Amniotic stem cell (primary cell): ENCODE results near the gene SBF2.
"Not testable (repeated sequence)": the region's sequence is repeated elsewhere in the genome, so short reads cannot be mapped to it uniquely, and the experiment has no call there.

Source experiments
- DNase-seq: peaks from one replicate; lab custom pipeline; 2025; lab: John Stamatoyannopoulos, UW

Gene SBF2

DNA sequence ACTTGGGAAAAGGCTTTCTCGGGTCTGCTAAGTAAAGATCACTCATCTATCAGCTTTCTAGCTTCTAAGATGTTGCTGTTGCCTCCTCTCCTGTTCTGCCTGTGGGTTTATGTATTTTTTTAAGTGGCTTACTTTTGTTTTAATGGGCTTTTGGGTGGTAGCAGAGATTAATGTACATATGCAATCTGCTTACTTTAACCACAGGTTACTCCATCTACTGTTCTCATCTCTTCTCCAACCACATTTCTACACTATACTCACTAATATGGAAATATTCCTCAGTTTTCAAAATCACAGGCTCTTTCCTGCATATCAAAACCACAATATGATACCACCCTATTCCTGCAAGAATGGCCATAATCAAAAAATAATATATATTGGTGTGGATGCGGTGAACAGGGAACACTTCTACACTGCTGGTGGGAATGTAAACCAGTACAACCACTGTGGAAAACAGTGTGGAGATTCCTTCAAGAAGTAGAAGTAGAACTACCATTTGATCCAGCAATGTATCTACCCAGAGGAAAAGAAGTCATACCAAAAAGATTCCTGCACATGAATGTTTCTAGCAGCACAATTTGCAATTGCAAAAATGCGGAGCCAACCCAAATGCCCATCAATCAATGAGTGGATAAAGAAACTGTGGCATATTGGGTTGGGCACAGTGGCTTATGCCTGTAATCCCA is 341.4 kb downstream of the SBF2 start:
- no peak for DNase-seq

DNA sequence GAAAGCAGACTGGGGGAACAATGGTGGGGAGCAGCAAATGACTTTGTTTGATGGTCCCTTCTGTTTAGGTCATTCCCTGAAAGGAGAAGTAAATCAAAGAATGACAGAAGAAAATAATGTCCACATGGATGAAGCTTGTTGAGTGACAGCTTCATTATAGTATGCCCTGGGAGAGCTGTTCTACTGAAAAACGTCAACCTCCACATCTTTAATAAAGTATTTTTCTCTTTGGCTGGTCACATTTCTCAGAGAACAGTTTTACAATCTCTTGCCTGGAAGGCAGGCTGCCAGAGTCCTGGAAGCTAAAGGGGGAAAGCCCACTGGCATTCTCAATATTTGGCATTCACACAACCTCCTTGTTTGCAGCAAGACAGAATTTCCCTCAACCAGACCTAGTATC is 342.2 kb downstream of the SBF2 start:
- no peak for DNase-seq

- DNase-seq = no peak
Measured at GRCh38 chr11:9950462-9950861, 343.6 kb downstream of the SBF2 start.

DNA sequence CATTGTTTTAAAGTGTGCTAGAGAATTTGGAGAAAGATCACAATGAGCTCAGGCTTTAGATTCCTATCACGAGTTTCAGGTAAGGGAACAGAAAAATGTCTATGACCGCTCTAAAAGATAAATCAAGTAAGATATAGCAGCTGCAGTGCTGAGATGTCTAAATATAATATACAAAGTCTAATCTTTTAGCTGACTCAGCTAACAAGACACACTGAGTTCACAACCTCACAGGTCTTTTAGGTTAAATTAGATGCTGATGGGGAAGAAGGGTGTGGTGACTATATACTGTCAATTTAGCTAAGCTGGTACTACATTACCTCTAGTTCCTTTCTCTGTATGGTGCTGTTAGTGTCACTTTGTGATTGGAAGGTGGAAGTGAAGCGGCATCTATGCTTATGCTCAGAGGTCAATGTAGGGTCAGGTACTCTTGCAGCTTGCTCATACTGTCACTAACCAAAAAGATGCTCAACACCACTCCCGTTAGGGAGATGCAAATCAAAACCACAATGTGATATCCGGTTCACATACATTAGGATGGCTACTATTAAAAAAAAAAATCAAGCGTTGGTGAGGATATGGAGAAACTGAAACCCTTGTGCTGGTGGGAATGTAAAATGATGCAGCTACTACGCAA is 346.7 kb downstream of the SBF2 start:
- no peak for DNase-seq

DNA sequence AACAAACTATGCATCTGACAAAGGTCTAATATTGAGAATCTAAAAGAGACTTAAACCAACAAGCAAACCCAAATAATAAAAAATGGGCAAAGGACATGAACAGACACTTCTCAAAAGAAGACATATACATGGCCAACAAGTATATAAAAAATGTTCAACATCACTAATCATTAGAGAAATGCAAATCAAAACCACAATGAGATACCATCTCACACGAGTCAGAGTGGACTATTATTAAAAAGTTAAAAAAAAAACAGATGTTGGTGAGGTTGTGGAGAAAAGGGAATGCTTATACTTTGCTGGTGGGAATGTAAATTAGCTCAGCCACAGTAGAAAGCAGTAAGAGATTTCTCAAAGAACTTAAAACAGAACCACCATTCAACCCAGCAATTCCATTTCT is 348.3 kb downstream of the SBF2 start:
- not testable (repeated sequence) for DNase-seq

GRCh38 chr11:9943386-9944110 is 350.5 kb downstream of the SBF2 start:
- no peak for DNase-seq

GRCh38 chr11:9941991-9942390 is 352.0 kb downstream of the SBF2 start:
- no peak for DNase-seq

DNA sequence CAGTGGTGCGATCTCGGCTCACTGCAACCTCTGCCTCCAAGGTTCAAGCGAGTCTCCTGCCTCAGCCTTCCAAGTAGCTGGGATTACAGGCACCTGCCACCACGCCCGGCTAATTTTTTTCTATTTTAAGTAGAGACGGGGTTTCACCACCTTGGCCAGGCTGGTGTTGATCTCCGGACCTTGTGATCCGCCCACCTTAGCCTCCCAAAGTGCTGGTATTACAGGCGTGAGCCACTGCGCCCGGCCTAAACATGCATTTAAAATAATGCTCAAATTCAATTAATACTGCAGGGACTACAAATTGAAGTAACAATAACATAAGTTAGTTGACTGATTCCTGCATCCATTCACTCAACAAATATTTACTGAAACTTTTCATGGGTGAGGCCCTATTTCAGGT is 354.9 kb downstream of the SBF2 start:
- DNase-seq = not testable (repeated sequence)

DNA sequence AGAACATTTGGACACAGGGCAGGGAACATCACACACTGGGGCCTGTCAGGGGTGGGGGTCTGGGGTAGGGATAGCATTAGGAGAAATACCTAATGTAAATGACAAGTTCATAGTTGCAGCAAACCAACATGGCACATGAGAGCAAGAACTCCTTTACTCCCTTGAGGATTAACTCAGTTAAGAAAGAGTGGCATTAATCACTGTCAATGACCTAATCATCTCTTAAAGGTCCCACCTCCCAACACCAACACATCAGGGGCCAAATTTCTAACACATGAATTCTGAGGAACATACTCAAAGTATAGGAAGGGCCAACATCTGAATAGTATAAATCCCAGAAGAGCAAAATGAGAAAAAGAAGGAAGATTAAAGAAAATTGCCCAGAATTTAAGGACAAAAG is 357.3 kb downstream of the SBF2 start:
- DNase-seq = no peak

DNA sequence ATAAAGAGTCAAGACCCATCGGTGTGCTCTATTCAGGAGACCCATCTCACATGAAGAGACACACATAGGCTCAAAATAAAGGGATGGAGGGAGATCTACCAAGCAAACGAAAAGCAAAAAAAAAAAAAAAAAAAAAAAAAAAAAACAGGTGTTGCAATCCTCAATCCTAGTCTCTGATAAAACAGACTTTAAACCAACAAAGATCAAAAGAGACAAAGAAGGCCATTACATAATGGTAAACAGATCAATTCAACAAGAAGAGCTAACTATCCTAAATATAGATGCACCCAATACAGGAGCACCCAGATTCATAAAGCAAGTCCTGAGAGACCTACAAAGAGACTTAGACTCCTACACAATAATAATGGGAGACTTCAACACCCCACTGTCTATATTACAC is 361.2 kb downstream of the SBF2 start:
- not testable (repeated sequence) for DNase-seq

GRCh38 chr11:9930562-9931331 is 363.3 kb downstream of the SBF2 start:
- DNase-seq = not testable (repeated sequence)

DNA sequence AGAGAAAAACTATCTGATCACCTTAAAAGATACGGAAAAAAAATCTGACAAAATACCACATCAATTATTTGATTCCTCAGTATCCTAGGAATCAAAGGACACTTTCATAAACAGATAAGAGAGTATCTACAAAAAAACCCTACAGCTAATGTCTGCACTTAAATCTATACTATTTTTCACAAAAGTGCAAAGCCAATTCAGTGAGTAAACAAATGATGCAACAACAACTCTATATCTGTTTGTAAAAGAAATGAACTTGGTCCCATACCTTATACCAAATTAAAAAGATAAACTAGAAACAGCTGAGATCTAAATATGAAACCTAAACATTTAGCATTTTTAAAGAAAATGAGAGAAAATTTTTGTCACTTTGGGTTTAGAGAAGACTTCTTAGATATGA is 366.3 kb downstream of the SBF2 start:
- DNase-seq = no peak

- DNase-seq = no peak
Measured at GRCh38 chr11:9923280-9923679, 370.7 kb downstream of the SBF2 start.

DNA sequence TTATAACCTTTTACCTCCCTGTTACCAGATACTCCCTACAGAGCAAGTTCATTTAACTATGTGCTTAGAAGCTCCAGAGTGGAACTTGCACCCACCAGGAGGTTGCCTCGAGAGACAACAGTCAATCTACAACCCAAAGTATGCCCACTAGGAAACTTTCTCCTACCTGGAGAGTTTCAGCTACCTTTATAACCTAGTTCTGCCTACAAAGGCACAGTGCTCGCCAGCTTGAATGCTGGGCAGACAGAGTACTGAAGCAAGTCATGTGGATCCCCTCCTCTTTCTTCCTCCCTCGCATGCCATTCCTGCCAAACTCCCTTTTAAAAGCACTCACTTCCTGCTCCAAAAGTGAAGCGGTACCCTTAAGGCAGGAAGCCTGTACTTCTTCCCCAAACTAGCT is 371.2 kb downstream of the SBF2 start:
- DNase-seq = no peak

GRCh38 chr11:9916480-9916879 is 377.5 kb downstream of the SBF2 start:
- DNase-seq = no peak

GRCh38 chr11:9914064-9914463 is 380.0 kb downstream of the SBF2 start:
- no peak for DNase-seq

DNA sequence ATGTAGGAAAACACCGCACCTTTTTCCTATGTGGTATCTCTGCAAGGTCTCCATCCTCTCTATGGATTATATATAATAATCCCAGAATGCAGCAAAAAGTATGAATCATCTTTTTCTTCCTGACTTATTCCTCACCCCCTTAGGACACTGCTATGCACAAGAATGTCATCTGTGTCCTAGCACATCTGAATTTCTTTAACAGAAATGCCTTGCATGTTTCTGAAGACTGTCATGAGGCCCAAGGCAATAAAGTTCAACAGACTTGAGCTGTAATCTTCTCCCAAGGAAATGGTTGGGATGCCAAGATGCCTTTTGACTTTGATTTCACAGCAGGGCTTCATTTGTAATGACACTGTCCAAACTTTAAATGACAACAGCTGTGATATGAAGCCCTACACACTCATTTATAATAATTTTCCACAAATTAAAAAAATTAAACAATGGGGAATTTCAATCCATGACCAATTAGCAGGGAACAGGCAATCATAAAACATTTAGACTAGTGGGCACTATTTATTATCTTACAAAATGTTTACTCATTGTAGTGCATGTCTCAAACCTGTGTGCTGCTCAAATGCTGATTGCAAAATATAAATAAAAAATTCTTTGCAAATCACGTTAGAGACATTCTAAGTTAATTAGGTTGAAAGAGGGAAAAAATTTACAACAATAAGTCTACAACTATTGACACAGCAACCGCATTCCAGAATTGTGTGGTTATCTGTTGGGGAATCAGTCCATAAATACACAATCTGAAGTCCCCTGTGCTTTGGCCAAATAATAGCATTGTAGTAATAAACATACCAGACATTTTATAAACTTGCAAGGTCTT is 387.8 kb downstream of the SBF2 start:
- DNase-seq = peak; percentile 84

GRCh38 chr11:9905501-9905951 is 388.5 kb downstream of the SBF2 start:
- DNase-seq = no peak

GRCh38 chr11:9903579-9903978 is 390.4 kb downstream of the SBF2 start:
- DNase-seq = no peak

GRCh38 chr11:9901943-9902342 is 392.1 kb downstream of the SBF2 start:
- DNase-seq = no peak

GRCh38 chr11:9900253-9900652 is 393.8 kb downstream of the SBF2 start:
- DNase-seq = peak; percentile 76

- DNase-seq = no peak
Measured at GRCh38 chr11:9899676-9900075, 394.3 kb downstream of the SBF2 start.
